ENCODE results near the gene NTM.

NTM gene

GRCh38 chr11:131683131-131683530 is 312.7 kb downstream of the NTM start:
- H3K4me3 ChIP-seq (ENCODE audit: low read length), result no peak overlapping the region
- no peak for DNase-seq (ENCODE audit: low read depth)
- no peak for TF ChIP-seq CTCF (conservative IDR thresholded peaks at IDR 0.05; ENCODE audit: low read length)

- H3K4me3 ChIP-seq (ENCODE audit: low read length), result no peak overlapping the region
- no peak for TF ChIP-seq CTCF (conservative IDR thresholded peaks at IDR 0.05; ENCODE audit: low read length)
- no peak for DNase-seq (ENCODE audit: low read depth)
Observed at GRCh38 chr11:131683666-131684065, 313.3 kb downstream of the NTM start.

- TF ChIP-seq CTCF (conservative IDR thresholded peaks at IDR 0.05; ENCODE audit: low read length), result no peak
- no peak for DNase-seq (ENCODE audit: low read depth)
- no peak overlapping the region for H3K4me3 ChIP-seq (ENCODE audit: low read length)
Observed at GRCh38 chr11:131684111-131685060, 314.0 kb downstream of the NTM start.

- no peak for TF ChIP-seq CTCF (conservative IDR thresholded peaks at IDR 0.05; ENCODE audit: low read length)
- H3K4me3 ChIP-seq (ENCODE audit: low read length), result no peak overlapping the region
- DNase-seq (ENCODE audit: low read depth), result no peak
Observed at GRCh38 chr11:131685206-131685605, 314.8 kb downstream of the NTM start.

DNA sequence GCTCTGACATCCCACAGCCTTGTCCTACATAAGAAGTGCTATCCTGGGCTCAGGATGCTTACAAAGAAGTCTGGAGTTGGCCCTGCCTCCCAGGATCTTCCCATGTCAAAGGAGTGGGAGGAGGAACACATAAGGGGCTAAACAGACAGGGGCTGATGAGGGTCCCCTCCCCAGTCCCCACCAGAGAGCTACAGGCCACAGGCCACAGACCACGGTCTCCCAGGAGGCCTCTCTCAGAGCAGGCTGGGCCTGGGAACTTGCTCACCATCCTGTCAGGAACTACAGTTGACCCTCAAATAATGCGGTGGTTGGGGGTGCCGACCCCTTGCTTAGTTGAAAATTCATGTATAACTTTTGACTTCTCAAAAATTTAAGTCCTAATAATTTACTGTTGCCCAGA is 315.5 kb downstream of the NTM start:
- TF ChIP-seq CTCF (conservative IDR thresholded peaks at IDR 0.05; ENCODE audit: low read length), result no peak
- no peak overlapping the region for H3K4me3 ChIP-seq (ENCODE audit: low read length)
- no peak for DNase-seq (ENCODE audit: low read depth)

- H3K4me3 ChIP-seq (ENCODE audit: low read length), result no peak overlapping the region
- no peak for DNase-seq (ENCODE audit: low read depth)
Observed at GRCh38 chr11:131686836-131687235, 316.4 kb downstream of the NTM start.

More at GRCh38 chr11:131686836-131687235, 316.4 kb downstream of the NTM start:
- TF ChIP-seq CTCF (conservative IDR thresholded peaks at IDR 0.05; ENCODE audit: low read length), result no peak
